HG03139 (cell line): ENCODE results near the gene SYNRG.

Experiments used
- ATAC-seq: cut with Tn5 transposase; IDR thresholded peaks from one replicate; pipeline ENCODE4 v1.9.1; 2021; ENCODE audit not compliant: unreplicated experiment

The SYNRG gene

GRCh38 chr17:37605813-37606505 is 3.3 kb downstream of the SYNRG start:
- no peak for ATAC-seq

DNA sequence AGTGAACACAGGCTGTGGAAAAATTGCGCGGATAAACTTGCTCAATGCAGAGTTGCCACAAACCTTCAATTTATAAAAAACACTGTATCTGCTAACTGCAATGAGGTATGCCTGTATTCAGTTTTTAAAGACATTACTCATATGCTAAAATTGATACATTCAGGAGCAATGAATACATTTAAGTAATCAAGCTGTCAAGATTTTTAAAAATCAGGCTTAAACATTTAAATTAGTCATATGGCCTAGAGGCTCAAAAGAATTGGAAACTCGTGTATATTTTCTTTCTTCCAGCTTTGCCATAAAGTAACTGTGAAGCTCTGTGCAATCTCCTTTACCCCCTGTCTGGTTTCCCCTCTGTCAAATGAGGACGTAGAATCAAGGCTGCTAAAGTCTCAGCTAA is 4.1 kb downstream of the SYNRG start:
- no peak for ATAC-seq

- ATAC-seq: no peak
These were observed 4.7 kb downstream of the SYNRG start for GRCh38 chr17:37604556-37604955.

- ATAC-seq: no peak
These were observed 11.1 kb downstream of the SYNRG start for GRCh38 chr17:37598145-37598544.

GRCh38 chr17:37592291-37592690 is 16.9 kb downstream of the SYNRG start:
- ATAC-seq: no peak

- ATAC-seq: no peak
These were observed 24.2 kb downstream of the SYNRG start for GRCh38 chr17:37585066-37585465.

GRCh38 chr17:37576281-37576680 is 32.9 kb downstream of the SYNRG start:
- no peak for ATAC-seq

GRCh38 chr17:37574427-37574826 is 34.8 kb downstream of the SYNRG start:
- no peak for ATAC-seq

DNA sequence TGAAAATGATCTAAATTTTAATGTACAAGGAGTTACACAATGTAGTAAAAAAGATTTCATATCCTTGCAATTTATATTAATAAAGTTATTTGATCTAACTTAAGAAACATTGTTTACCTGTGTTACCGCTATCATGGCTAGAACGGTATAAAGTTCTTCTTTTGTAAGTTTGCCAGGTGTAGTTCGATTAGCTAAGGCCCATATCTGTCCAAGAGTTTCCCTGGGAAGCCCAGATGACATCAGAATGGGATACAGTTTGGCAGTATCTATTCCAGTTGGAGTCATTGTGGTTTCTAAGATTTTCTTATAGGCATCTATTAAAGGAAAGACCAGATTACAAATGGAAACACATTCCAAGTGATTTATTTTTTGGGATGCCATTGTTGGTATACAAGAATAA is 37.5 kb downstream of the SYNRG start:
- ATAC-seq: no peak

DNA sequence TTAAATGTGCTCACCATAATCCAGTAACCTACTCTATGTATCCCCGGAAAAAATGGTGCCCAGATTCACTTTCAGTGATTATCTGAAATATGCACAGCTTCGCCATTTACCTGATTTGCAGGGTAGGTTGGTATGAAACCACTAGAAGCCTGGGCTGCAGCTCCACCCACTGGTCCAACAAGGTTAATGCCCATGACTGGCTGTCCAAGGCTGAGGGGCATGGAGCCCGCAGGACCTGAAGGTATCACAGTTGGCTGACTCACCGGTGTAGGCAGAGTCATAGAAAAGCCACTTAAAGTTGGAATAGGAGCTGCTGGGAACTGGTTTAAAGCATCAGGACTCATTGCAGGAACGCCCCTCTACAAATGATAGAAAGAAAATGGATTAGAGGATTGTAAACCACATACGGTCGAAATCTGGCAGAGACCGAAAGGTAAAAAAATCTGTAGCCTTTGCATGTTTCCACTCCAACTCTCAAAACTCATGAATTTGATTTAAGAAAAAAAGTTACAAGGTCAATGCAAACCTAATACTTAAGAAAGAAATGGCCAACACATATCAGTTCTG is 38.6 kb downstream of the SYNRG start:
- no peak for ATAC-seq

DNA sequence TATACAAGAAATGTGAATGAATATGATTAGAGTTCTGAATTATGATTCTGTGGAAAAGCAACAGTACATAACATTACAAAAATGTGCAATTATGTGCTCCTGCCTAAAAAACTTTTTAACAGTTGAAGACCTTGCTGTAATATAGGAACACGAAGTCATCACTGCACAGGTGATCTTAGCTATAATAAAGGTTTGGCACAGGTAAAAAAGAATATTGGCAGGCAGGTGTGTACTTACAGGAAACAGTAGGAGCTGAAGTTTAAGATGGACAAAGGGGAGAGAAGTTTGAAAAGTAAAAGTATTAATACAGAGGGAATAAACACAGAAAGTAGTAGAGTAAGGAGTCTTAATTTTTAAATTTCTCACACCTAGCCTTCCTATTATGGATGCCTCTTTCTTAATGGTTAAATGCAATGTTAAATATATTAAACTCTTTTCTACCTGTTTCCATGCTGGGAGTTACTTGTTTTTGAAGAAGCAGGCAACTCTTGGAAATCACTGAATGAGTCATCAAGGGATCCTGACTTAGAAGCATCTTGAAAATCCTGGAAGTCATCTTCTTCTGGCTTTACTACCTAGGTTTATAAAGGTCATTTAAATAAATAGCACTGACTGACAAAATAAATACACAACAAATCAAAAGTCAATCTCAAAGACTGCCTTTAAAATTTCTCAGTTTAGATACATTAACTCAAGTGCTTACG is 40.7 kb downstream of the SYNRG start:
- no peak for ATAC-seq

DNA sequence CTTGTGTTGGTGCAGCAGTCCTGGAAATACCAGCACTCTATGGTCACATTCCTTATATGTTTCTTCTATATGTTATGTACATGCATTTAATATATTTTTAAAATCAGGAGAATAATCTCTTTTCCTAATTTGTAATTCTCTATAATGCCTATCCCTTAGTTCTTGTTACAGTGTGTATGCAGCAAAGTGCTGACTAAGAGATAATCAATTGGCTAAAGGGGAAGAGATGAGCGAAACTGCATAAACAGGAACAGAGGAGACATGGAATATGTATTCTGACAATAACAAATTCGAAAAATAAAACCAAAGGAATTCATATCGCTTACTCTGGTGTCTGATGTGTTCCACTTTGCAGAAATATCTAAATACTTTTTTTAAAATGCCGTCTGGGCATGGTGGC is 41.7 kb downstream of the SYNRG start:
- no peak for ATAC-seq

GRCh38 chr17:37567137-37567536 is 42.1 kb downstream of the SYNRG start:
- no peak for ATAC-seq

DNA sequence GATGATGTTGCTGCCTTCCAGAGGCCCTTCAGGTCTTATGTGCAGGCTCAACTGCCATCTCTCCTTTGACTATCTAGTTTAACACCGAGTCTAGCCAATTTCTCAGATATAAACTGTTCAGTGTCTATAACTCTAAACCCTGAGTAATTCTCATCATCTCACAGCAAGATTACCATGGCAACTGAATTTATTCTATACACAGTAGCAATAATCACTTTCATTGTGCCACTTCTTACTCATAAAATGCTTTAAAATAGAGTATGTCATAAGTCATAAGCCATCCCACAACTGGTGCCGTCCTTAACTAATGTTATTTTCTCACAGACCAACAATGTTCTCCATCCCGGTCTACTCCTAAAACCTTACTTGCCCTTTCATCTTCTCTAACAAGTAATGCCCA is 45.0 kb downstream of the SYNRG start:
- no peak for ATAC-seq

- no peak for ATAC-seq
These were observed 47.0 kb downstream of the SYNRG start for GRCh38 chr17:37562016-37562745.

GRCh38 chr17:37558299-37558698 is 50.9 kb downstream of the SYNRG start:
- ATAC-seq: no peak

- no peak for ATAC-seq
These were observed 51.7 kb downstream of the SYNRG start for GRCh38 chr17:37557482-37557881.

DNA sequence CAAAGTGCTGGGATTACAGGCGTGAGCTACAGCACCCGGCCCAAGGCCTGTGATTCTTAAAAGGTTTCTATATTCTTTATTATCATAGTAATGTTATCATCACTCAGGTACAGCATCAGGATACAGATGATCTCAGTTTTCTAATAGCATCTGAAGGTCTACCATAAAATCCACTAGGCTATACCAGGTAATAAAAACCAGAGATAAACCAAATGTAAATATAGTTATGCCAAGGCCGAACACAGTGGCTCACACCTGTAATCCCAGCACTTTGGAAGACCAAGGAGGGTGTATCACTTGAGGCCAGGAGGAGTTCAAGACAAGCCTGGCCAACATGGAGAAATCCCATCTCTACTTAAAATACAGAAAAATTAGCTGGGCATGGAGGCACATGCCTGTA is 53.8 kb downstream of the SYNRG start:
- ATAC-seq: no peak

DNA sequence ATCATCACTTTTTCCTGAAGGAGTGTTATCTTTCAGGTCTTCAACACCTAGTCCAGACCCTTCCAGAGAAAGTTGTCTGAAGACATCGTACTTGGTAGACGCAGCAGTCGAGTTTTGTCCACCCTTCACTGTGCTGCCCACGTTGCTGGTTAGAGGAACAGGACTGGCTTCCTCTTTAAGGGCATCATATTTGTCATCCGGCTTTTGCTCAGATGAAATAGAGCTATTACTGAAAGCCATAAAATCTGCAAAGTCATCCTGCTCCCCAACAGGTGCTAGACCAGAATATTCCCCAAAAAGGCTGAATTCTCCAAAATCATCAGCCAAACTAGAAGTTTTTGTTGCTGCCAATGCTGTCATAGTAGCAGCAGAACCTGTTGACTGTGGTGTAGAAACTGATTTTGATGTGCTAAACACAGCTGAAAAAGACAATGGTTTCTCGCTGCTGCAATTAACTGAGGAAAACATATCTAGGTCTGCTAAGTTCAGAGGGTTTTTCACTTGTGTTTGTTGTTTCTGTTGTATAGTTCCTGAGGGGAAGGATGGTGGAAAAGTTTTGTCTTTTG is 55.7 kb downstream of the SYNRG start:
- no peak for ATAC-seq

- no peak for ATAC-seq
These were observed 57.4 kb downstream of the SYNRG start for GRCh38 chr17:37551788-37552187.

DNA sequence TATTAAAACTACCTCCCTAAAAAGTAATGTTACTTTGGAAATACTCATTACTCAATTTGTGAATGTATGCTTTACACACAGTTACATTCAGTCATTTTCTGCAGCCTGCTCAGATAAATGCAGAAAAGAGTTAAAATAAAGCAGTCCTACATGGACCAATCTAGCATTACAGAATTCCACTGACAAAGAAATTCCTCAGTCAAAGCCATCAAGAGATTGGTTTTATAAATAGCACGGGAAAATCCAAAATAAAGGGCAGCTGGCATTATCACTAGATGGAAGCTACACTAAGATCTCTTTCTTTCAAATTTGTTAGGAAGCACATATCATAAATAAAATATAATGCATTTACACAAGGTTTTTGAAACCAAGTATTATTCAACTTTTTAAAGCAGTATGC is 61.2 kb downstream of the SYNRG start:
- ATAC-seq: no peak
